Lung (tissue), 16 donors: Measurements from ENCODE around the gene ANKS1A. TPM values are rescaled to one million over a fixed set of nuclear protein-coding genes. Genes with fewer than 3 reads are reported as not detected.
"Not testable (repeated sequence)": the region's sequence is repeated elsewhere in the genome, so short reads cannot be mapped to it uniquely, and the experiment has no call there.

Experiments used
- ATAC-seq: fragments of 200-7000 bp; cut with Tn5 transposase; one replicate; pipeline ENCODE4 v1.9.1; 2020; ENCODE audit warnings: moderate number of reproducible peaks; ENCODE audit not compliant: insufficient read depth, low FRiP score
- DNase-seq, 3 donors: peaks; one replicate each; pipeline ENCODE4 v3.0.0-alpha.2; 2013 to 2017
- H3K27ac ChIP-seq, 2 donors: one replicate each; pipeline ENCODE4 v1.5.1; 2013; ENCODE audit warnings: mild to moderate bottlenecking in 2 of 2, moderate library complexity in 2 of 2, control low read depth in 1 of 2, inconsistent platforms in 1 of 2, low read depth in 1 of 2, low read length in 1 of 2
- H3K27me3 ChIP-seq, 3 donors: one replicate each; pipeline ENCODE4 v1.5.1; 2013; ENCODE audit warnings: low read length in 2 of 3; ENCODE audit not compliant: control insufficient read depth in 3 of 3, insufficient read depth in 3 of 3
- H3K36me3 ChIP-seq, 4 donors: one replicate each; pipeline ENCODE4 v1.5.1; 2013; ENCODE audit warnings: low read length in 4 of 4, mild to moderate bottlenecking in 1 of 4, moderate library complexity in 1 of 4; ENCODE audit not compliant: control insufficient read depth in 4 of 4, insufficient read depth in 4 of 4
- H3K4me1 ChIP-seq, 5 donors: one replicate each; pipeline ENCODE4 v1.5.1; 2013; ENCODE audit warnings: low read length in 5 of 5, mild to moderate bottlenecking in 2 of 5, moderate library complexity in 1 of 5; ENCODE audit not compliant: control insufficient read depth in 5 of 5, insufficient read depth in 5 of 5
- H3K4me3 ChIP-seq: one replicate; pipeline ENCODE4 v1.5.1; 2013; ENCODE audit warnings: mild to moderate bottlenecking, control low read depth, moderate library complexity
- H3K9ac ChIP-seq, 2 donors: one replicate each; pipeline ENCODE4 v1.5.1; 2013; ENCODE audit warnings: low read length in 2 of 2, control low read depth in 1 of 2; ENCODE audit not compliant: insufficient read depth in 1 of 2
- H3K9me3 ChIP-seq, 4 donors: one replicate each; pipeline ENCODE4 v1.5.1; 2013; ENCODE audit warnings: low read length in 3 of 4, mild to moderate bottlenecking in 1 of 4, moderate library complexity in 1 of 4; ENCODE audit not compliant: control insufficient read depth in 4 of 4, insufficient read depth in 3 of 4
- WGBS, 2 donors: extraction: QIAGEN DNeasy Blood & Tissue Kit; methylation state at CpG; one replicate each; pipeline ENCODE4 v1.1.7; 2013; 5-methylcytosine and 5-hydroxymethylcytosine counted together
- long read RNA-seq, 5 donors: transcript quantifications; one replicate each; lab custom pipeline, GENCODE V29; 2026
- polyA plus RNA-seq, 2 donors: library from polyadenylated mRNA; stranded (reverse); fragments of 200-250 nt; gene quantifications; one replicate each; pipeline ENCODE4 v1.2.1, GENCODE V29; 2013
- total RNA-seq, 2 donors: library from RNA; depleted of rRNA in 1 of 2; stranded (reverse); fragments of >200 nt in 1 of 2; gene quantifications; one replicate each; pipeline ENCODE4 v1.2.1, GENCODE V29; 2014 to 2021
- TF ChIP-seq, protein P1 (sequence below): IDR thresholded peaks from 2 replicates; pipeline ENCODE4 v1.5.1; 2012; ENCODE audit warnings: mild to moderate bottlenecking; ENCODE audit errors: control extremely low read depth, extremely low read depth
- donor health status: control.
- donor health status: control.
- donor health status: Bipolar disorder and iron deficiency.
- donor health status: healthy.
- donor health status: DM: yes; HTN: yes; CAD: no.

The ANKS1A gene, protein sequence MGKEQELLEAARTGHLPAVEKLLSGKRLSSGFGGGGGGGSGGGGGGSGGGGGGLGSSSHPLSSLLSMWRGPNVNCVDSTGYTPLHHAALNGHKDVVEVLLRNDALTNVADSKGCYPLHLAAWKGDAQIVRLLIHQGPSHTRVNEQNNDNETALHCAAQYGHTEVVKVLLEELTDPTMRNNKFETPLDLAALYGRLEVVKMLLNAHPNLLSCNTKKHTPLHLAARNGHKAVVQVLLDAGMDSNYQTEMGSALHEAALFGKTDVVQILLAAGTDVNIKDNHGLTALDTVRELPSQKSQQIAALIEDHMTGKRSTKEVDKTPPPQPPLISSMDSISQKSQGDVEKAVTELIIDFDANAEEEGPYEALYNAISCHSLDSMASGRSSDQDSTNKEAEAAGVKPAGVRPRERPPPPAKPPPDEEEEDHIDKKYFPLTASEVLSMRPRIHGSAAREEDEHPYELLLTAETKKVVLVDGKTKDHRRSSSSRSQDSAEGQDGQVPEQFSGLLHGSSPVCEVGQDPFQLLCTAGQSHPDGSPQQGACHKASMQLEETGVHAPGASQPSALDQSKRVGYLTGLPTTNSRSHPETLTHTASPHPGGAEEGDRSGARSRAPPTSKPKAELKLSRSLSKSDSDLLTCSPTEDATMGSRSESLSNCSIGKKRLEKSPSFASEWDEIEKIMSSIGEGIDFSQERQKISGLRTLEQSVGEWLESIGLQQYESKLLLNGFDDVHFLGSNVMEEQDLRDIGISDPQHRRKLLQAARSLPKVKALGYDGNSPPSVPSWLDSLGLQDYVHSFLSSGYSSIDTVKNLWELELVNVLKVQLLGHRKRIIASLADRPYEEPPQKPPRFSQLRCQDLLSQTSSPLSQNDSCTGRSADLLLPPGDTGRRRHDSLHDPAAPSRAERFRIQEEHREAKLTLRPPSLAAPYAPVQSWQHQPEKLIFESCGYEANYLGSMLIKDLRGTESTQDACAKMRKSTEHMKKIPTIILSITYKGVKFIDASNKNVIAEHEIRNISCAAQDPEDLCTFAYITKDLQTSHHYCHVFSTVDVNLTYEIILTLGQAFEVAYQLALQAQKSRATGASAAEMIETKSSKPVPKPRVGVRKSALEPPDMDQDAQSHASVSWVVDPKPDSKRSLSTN
- 10 to 100 TPM; 33.1 to 40.6 TPM for total RNA-seq
- polyA plus RNA-seq: 10 to 100 TPM; 10.4 to 15.4 TPM
- long read RNA-seq, donor 1: 0 reads
- long read RNA-seq, donor 2: 0 reads
- long read RNA-seq, donor 3: 0 reads
- long read RNA-seq, donor 4, partial matches to known transcripts: 7 of 7 reads
- long read RNA-seq, donor 4, other reads (novel, unspliced or antisense): 0 of 7 reads
- long read RNA-seq, donor 5: 0 reads

DNA sequence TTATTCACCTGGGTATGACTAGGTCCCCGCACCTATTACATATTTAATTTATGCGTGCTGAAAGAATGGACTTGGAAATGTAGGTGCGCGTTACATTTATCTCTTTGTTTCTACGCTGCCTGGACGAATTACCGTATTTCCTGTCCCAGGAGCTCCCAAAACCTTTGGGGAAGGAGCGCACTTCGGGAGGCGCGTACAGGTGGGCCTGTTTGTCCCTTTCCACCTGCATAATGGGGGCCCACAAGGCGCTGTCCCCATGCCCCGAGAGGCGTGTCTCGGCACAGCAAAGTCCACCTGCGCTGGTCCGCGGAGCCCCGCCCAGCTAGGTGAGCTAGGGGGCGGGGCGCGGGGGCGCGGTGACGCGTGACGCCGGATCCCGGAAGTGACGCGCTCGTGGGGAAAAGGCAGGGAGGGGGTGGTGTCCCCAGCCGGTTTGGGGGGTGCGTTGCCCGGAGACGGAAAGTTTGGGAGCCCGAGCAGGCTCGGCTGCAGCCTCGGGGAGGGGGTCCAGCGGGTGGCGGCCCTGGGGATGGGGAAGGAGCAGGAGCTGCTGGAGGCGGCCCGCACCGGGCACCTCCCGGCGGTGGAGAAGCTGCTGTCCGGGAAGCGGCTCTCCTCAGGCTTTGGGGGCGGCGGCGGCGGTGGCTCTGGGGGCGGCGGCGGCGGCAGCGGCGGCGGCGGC is at the start of gene ANKS1A:
Gene ANKS1A (plus strand): TSS at position 382 of the 682 bp plus-strand sequence. CDS start 148 bp downstream, at position 530.
- H3K9me3 ChIP-seq: no peaks in the 10 kb centered on the region
- 0% methylated on average over 41 to 60 of the region's 60 CpGs for WGBS, 2 donors
- H3K27ac ChIP-seq: peak within 1 kb of the TSS; percentile 94
- H3K4me3 ChIP-seq: peak within 1 kb of the TSS; percentile 84
- peaks cover 0 to 3% (median 2%) of the 10 kb centered on the region in 4 donors for H3K36me3 ChIP-seq
- H3K4me1 ChIP-seq: peaks cover 3 to 23% (median 5%) of the 10 kb centered on the region in 5 donors
- peak; percentile 81 to 89 (median 84) for DNase-seq
- H3K9ac ChIP-seq: peak within 1 kb of the TSS; percentile 93 to 98
- peak; percentile 87 for ATAC-seq
- no peaks in the 10 kb centered on the region for H3K27me3 ChIP-seq
- TF ChIP-seq, protein P1, sequence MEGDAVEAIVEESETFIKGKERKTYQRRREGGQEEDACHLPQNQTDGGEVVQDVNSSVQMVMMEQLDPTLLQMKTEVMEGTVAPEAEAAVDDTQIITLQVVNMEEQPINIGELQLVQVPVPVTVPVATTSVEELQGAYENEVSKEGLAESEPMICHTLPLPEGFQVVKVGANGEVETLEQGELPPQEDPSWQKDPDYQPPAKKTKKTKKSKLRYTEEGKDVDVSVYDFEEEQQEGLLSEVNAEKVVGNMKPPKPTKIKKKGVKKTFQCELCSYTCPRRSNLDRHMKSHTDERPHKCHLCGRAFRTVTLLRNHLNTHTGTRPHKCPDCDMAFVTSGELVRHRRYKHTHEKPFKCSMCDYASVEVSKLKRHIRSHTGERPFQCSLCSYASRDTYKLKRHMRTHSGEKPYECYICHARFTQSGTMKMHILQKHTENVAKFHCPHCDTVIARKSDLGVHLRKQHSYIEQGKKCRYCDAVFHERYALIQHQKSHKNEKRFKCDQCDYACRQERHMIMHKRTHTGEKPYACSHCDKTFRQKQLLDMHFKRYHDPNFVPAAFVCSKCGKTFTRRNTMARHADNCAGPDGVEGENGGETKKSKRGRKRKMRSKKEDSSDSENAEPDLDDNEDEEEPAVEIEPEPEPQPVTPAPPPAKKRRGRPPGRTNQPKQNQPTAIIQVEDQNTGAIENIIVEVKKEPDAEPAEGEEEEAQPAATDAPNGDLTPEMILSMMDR: no peak

DNA sequence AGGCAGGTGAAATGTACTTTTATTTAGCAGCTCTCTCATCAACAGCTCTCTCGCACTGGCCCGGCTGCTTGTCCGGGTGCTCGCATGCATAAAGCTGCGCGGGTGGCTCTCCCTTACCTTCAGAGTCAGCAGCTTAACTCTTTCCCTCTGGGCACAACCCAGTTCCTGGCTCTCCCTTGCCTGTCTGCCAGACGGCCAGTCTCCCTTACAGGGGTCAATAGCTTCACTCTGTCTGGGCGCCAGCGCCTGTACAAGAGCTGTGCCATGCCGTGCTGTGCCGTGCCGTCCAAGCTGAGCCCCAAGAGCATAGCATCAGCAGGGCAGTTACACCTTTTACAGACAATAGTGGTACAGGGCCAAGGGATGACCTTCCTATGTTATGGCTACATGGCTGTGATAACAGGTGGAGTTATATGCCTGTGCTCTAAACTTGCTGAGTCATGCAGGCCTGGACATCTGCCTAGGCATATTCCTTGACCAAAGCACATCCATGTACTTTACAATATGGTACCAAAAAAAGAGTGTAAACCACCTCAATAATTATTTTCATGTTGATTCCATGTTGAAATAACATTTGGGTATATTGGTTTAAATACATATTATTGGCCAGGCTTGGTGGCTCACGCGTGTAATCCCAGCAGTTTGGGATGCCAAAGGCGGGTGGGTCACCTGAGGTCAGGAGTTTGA is 49.2 kb upstream of the ANKS1A start:
- no peak overlapping the region for H3K4me3 ChIP-seq
- no peaks in the 10 kb centered on the region for H3K4me1 ChIP-seq
- peaks cover 3 to 18% (median 12%) of the 10 kb centered on the region in 4 donors for H3K36me3 ChIP-seq
- no peak overlapping the region for H3K27ac ChIP-seq
- ATAC-seq (no peak), DNase-seq (no peak)
- TF ChIP-seq, protein P1: no peak
- WGBS, 2 donors: 97 to 98% methylated on average over 15 of the region's 15 CpGs
- H3K9ac ChIP-seq: no peak overlapping the region
- H3K9me3 ChIP-seq: no peaks in the 10 kb centered on the region
- no peaks in the 10 kb centered on the region for H3K27me3 ChIP-seq

DNA sequence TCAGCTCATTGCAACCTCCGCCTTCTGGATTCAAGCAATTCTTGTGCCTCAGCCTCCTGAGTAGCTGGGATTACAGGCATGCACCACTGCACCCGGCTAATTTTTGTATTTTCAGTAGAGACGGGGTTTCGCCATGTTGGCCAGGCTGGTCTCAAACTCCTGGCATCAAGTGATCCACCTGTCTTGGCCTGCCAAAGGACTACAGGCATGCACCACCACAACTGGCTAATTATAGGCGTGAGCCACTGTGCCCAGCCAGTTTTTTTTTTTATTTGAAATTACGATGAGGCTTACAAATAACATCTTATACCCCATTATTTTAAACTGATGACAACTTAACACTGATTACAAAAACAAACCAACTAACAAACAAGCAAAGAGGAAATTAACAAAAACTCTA is 40.0 kb upstream of the ANKS1A start:
- not testable (repeated sequence) for H3K27me3 ChIP-seq, DNase-seq, H3K4me1 ChIP-seq, H3K9ac ChIP-seq, ATAC-seq, H3K27ac ChIP-seq, H3K9me3 ChIP-seq, H3K4me3 ChIP-seq
- H3K36me3 ChIP-seq: peaks cover 0 to 11% (median 3%) of the 10 kb centered on the region in 4 donors
- WGBS, 2 donors: 86 to 95% methylated on average over 6 of the region's 6 CpGs
